ENCODE results near the gene SOX12. TPM values are rescaled to one million over a fixed set of nuclear protein-coding genes. Genes with fewer than 3 reads are reported as not detected.
A peak's percentile ranks its signal among the peaks of the same experiment; 100 is the strongest.

The SOX12 gene
- total and polyA plus RNA-seq, 8 donors, result 2.9 to 8.8 (median 5.4) TPM

DNA sequence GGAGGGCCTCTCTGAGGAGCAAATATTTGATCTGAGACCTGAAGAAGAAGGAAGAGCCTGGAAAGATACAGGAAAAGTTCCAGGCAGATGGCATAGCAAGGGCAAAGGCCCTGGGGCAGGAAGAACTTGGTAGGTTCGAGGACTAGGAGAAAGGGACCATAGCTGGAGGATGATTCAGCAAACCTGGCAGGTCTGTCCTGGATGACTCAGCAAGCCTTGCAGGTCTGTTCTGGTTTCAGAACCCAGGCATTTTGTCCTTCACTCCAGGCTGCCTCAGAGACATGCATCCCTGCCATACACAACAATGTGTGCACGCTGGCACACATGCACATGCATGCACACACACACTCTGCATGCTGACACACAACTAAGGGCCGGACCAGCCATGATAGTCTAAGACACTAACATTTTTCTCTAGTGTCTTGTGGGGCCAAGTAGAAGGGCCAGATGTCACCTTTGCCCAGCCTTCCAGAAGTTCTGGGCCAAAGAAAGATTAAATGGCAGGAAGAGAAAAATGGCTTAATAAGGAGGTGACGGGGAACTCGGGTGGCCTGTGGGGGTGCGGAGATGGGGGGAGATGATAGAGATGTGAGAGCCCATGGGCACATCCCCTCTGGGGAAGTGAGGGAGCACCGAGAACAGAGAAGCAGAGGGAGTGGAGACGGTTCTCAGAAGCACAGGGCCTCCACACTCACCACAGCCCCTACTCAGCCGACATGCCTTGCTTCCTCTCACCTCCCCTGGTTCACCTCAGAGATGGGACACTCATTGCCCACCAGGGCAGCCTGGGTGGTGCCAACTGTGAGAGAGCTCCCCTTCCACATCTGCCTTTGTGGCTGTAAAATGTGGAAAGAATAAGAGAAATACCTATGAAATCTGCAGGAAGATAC is 39.8 kb downstream of the SOX12 start:
- no peak for DNase-seq
- TF ChIP-seq, protein P1, sequence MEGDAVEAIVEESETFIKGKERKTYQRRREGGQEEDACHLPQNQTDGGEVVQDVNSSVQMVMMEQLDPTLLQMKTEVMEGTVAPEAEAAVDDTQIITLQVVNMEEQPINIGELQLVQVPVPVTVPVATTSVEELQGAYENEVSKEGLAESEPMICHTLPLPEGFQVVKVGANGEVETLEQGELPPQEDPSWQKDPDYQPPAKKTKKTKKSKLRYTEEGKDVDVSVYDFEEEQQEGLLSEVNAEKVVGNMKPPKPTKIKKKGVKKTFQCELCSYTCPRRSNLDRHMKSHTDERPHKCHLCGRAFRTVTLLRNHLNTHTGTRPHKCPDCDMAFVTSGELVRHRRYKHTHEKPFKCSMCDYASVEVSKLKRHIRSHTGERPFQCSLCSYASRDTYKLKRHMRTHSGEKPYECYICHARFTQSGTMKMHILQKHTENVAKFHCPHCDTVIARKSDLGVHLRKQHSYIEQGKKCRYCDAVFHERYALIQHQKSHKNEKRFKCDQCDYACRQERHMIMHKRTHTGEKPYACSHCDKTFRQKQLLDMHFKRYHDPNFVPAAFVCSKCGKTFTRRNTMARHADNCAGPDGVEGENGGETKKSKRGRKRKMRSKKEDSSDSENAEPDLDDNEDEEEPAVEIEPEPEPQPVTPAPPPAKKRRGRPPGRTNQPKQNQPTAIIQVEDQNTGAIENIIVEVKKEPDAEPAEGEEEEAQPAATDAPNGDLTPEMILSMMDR (IDR thresholded peaks at IDR 0.05), result no peak
- no peak for FAIRE-seq
- H3K9me3 ChIP-seq, result no peaks in the 10 kb centered on the region
- peak overlapping the region; percentile 22 to 67 (median 46) for H3K27ac ChIP-seq
- no peaks in the 10 kb centered on the region for H3K36me3 ChIP-seq
- no peak overlapping the region for H3K4me3 ChIP-seq
- H3K27me3 ChIP-seq, result no peaks in the 10 kb centered on the region
- peaks cover 0 to 9% (median 4%) of the 10 kb centered on the region in 3 donors for H3K4me1 ChIP-seq
- WGBS, 2 donors, result 79 to 82% methylated on average over 9 of the region's 9 CpGs
- ATAC-seq, result no peak
- intact Hi-C loops (cut with DNase I), result loop anchor here in 1 of 3 donors (10.0 kb wide), 1 partner anchor 370 kb away; no protein-coding TSS in a partner anchor

DNA sequence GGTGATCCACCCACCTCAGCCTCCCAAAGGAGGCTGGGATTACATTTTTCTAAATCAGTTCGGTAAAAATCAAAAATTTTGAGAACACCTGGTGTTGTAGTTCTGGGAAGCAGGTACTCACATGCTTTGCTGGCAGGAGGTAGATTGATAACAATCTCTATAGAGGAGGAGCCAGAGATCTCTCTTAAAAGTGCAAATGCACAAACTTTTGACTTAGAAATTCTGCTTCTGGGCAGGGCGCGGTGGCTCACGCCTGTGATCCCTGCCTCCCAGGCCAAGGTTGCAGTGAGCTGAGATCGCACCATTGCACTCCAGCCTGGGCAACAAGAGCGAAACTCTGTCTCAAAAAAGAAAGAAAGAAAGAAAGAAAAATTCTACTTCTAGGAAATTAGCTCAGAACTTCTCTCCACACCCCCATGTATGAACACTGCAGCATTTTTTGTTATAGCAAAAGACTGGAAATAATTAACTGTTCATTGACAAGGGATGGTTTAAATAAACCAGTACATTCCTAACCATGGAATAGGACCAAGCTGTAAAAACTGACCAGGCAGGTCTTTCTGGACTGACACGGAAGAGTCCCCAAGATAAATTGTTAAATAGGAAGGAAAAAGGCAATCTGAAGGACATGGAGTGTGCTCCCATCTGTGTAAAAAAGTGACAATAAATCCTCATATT is 40.8 kb downstream of the SOX12 start:
- intact Hi-C loops (cut with DNase I), result loop anchor here in 1 of 3 donors (10.0 kb wide), 1 partner anchor 369 kb away; no protein-coding TSS in a partner anchor
- 52 to 55% methylated on average over 7 of the region's 7 CpGs for WGBS, 2 donors
- H3K27me3 ChIP-seq, result no peaks in the 10 kb centered on the region
- H3K27ac ChIP-seq, result peak overlapping the region; percentile 13 to 67 (median 46)
- H3K36me3 ChIP-seq, result no peaks in the 10 kb centered on the region
- peaks cover 0 to 17% (median 10%) of the 10 kb centered on the region in 3 donors for H3K4me1 ChIP-seq
- TF ChIP-seq, protein P1 (IDR thresholded peaks at IDR 0.05), result no peak
- no peak for FAIRE-seq
- DNase-seq, result no peak
- no peak overlapping the region for H3K4me3 ChIP-seq
- no peaks in the 10 kb centered on the region for H3K9me3 ChIP-seq
- peak; percentile 8 to 53 (median 26) for ATAC-seq

DNA sequence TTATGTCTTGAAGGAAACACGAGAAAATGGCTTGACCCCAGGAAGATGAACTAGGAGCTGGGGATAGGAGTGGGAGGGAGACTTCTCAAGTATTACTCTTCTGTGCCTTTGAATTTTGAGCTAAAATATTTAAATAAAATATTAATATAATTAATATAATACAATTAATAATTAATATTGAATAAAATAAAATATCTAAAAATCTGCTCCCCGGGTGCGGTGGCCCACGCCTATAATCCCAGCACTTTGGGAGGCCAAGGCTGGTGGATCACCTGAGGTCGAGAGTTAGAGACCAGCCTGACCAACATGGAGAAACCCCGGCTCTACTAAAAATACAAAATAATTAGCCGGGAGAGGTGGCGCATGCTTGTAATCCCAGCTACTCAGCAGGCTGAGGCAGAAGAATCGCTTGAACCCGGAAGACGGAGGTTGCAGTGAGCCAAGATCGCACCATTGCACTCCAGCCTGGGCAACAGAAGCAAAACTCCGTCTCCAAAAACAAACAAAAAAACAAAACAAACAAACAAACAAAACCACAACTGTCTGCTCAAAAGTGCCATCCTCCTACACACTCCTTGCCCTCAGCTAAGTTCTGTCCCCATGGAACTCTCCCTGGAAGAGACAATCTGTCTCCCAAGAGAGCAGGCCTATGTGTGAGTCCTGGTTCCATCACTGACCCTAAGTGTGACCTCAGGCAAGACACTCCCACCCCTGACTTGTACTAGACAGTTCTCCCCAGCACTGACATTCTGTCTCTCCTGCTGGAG is 41.5 kb downstream of the SOX12 start:
- ATAC-seq, result no peak
- Histone ChIP-seq H3K36me3 (no peaks in the 10 kb centered on the region), H3K4me3 (no peak overlapping the region), H3K27ac (peak overlapping the region in 2 of 4 donors; percentile 56 to 67), H3K9me3 (no peaks in the 10 kb centered on the region), H3K4me1 (peaks cover 6 to 24% (median 10%) of the 10 kb centered on the region in 3 donors), H3K27me3 (no peaks in the 10 kb centered on the region)
- no peak for DNase-seq
- intact Hi-C loops (cut with DNase I), result loop anchor here in 1 of 3 donors (10.0 kb wide), 1 partner anchor 368 kb away; no protein-coding TSS in a partner anchor
- no peak for FAIRE-seq
- 77 to 82% methylated on average over 13 of the region's 13 CpGs for WGBS, 2 donors
- TF ChIP-seq, protein P1 (IDR thresholded peaks at IDR 0.05), result no peak

DNA sequence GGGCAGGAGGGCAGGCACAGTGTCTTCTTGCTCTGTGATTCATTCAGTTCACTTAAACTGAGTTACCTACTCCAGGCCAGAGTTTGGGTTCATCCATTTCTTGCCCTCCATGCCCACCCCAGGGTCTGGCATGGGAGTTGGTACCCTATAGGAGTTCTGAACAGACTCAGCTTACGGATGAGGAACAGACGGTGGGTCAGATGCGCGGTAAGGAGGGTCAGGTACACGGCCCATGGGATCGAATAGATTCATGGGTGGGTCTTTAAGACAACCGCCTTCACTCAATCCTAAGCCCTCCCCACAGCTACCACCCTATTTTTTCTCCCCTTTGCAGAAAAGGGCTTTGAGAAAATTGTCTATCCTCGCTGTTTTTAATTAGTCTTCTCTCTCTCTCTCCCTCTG is 42.1 kb downstream of the SOX12 start:
- no peak for DNase-seq
- no peak for ATAC-seq
- FAIRE-seq, result no peak
- 82 to 88% methylated on average over 8 of the region's 8 CpGs for WGBS, 2 donors
- Histone ChIP-seq H3K27me3 (no peaks in the 10 kb centered on the region), H3K4me1 (peaks cover 10 to 30% (median 10%) of the 10 kb centered on the region in 3 donors), H3K9me3 (no peaks in the 10 kb centered on the region), H3K36me3 (no peaks in the 10 kb centered on the region), H3K27ac (peak overlapping the region in 2 of 4 donors; percentile 12 to 56), H3K4me3 (no peak overlapping the region)
- intact Hi-C loops (cut with DNase I), result loop anchor here in 1 of 3 donors (10.0 kb wide), 1 partner anchor 367 kb away; no protein-coding TSS in a partner anchor
- TF ChIP-seq, protein P1 (IDR thresholded peaks at IDR 0.05), result no peak

Data from pancreas (tissue), 10 donors.